ENCODE measurements around the gene RPS26.

DNA sequence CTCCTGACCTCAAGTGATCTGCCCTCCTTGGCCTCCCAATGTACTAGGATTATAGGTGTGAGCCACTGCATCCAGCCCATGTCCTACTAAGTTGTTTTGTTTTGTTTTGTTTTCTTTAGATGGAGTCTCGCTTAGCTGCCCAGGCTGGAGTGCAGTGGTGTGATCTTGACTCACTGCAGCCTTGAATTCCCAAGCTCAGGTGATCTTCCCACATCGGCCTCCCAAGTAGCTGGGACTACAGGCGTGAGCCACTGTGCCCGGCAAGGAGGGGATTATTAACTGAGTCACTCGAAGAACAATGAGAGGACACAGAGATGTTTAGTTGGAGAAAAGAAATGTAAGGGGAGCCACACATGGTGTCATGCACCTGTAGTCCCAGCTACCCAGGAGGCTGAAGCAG lies 20.3 kb downstream of the RPS26 start:
- TF ChIP-seq, protein P1, sequence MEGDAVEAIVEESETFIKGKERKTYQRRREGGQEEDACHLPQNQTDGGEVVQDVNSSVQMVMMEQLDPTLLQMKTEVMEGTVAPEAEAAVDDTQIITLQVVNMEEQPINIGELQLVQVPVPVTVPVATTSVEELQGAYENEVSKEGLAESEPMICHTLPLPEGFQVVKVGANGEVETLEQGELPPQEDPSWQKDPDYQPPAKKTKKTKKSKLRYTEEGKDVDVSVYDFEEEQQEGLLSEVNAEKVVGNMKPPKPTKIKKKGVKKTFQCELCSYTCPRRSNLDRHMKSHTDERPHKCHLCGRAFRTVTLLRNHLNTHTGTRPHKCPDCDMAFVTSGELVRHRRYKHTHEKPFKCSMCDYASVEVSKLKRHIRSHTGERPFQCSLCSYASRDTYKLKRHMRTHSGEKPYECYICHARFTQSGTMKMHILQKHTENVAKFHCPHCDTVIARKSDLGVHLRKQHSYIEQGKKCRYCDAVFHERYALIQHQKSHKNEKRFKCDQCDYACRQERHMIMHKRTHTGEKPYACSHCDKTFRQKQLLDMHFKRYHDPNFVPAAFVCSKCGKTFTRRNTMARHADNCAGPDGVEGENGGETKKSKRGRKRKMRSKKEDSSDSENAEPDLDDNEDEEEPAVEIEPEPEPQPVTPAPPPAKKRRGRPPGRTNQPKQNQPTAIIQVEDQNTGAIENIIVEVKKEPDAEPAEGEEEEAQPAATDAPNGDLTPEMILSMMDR (IDR thresholded peaks at IDR 0.05; ENCODE audit: insufficient read depth, low read depth, low read length): no peak
- no peak for TF ChIP-seq EZH2 (IDR thresholded peaks at IDR 0.05; ENCODE audit: insufficient read depth, low read length)
